Right hindlimb (tissue), 1 donor: ENCODE results near the gene PORCN.
"Not testable (repeated sequence)": the region's sequence is repeated elsewhere in the genome, so short reads cannot be mapped to it uniquely, and the experiment has no call there.

Experiments
- DNase-seq: peaks from one replicate; pipeline ENCODE4 v3.0.0-alpha.2; 2018

The PORCN gene

GRCh38 chrX:48548871-48549270 lies 40.1 kb downstream of the PORCN start:
- DNase-seq = no peak

DNA sequence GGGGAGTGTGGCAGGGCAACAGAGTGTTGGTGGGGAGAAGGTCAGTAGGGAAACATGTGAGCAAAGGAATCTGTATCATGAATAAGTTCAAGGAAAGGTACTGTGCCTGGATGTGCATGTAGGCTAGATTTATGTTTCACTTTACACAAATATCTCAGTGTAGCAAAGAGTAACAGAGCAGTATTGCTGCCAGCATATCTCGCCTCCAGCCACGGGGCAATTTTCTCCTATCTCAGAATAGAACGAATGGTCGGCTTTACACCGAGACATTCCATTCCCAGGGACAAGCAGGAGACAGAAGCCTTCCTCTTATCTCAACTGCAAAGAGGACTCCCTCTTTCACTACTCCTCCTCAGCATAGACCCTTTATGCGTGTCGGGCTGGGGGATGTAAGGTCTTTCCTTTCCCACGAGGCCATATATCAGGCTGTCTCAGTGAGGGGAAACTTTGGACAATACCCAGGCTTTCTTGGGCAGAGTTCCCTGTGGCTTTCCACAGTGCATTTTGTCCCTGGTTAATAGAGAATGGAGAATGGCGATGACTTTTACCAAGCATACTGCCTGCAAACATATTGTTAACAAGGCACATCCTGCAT lies 47.0 kb downstream of the PORCN start:
- DNase-seq = not testable (repeated sequence)

DNA sequence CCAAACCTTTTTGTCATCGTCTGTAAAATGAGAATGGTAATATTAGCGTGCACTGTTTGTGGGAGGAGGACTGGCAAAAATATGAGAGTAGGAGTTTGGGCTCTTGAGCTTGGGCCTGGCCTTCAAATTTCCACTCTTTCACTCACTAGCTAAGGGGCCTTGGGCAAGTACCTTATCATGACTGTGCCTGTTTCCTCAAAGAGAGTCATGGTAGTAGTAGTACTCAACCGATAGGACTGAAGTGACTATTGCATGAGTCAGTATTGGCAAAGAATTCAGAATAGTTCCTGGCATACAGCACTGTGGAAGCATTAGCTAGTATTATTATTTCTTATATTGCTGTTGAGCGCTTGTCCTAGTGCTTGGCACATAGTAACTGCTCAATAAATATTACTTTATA lies 49.5 kb downstream of the PORCN start:
- no peak for DNase-seq

GRCh38 chrX:48559636-48560035 lies 50.8 kb downstream of the PORCN start:
- DNase-seq = no peak

- DNase-seq = no peak
These were observed 51.3 kb downstream of the PORCN start for GRCh38 chrX:48560056-48560455.

DNA sequence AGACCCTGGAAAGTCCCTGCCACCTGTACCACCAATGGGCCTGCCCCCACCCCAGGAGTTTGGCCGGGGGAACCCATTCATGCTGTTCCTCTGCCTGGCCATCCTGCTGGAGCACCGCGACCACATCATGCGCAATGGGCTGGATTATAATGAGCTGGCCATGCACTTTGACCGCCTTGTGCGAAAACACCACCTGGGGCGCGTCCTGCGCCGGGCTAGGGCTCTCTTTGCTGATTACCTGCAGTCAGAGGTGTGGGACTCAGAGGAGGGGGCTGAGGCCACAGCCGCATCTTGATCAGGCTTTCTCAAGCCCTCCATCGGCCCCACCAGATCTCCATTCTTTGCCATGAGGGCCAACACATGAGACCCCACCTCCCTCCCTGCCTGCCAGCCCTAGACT lies 51.9 kb downstream of the PORCN start:
- DNase-seq = no peak

DNA sequence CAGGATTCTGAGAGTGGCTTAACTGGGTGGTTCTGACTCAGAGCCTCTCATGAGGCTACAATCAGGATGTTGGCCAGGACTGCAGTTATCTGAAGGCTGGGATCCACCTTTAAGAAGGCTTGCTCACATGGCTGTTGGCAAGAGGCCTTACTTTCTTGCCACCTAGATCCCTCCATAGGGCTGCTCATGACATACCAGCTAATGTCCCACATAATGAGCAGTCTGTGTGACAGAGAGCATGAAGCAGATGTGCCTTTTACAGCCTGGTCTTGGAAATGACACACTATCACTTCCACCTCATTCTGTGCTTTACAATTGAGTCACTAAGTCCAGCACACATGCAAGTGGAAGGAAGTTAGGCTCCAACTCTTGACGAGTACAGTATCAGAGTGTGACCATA lies 61.2 kb downstream of the PORCN start:
- DNase-seq = no peak
